ENCODE results near the gene AVPR2.

GRCh38 chrX:153882086-153882498 is 22.4 kb upstream of the AVPR2 start:
- TF ChIP-seq PHF8 (IDR thresholded peaks at IDR 0.05; ENCODE audit: borderline replicate concordance, low read depth) (no peak), CTCF (IDR thresholded peaks at IDR 0.05) (no peak), EP300 (IDR thresholded peaks at IDR 0.05) (no peak), POLR2A (IDR thresholded peaks at IDR 0.05; ENCODE audit: low read length) (no peak), JUN (IDR thresholded peaks at IDR 0.05) (no peak), POLR2AphosphoS2 (conservative IDR thresholded peaks at IDR 0.05; ENCODE audit: low read length) (no peak), JUNB (IDR thresholded peaks at IDR 0.05) (no peak), BCL3 (IDR thresholded peaks at IDR 0.05) (no peak), CHD4 (IDR thresholded peaks at IDR 0.05; ENCODE audit: borderline replicate concordance) (no peak), HOXA7 (CRISPR knock-in tag; IDR thresholded peaks at IDR 0.05) (no peak), HMGXB4 (CRISPR knock-in tag; IDR thresholded peaks at IDR 0.05; ENCODE audit: borderline replicate concordance) (no peak)
